Hepatocyte (in vitro differentiated cells): ENCODE data around the gene MAPK6. TPM values are rescaled to one million over a fixed set of nuclear protein-coding genes. Genes with fewer than 3 reads are reported as not detected.
A peak's percentile ranks its signal among the peaks of the same experiment; 100 is the strongest.

Source experiments
- DNase-seq: peaks from one replicate; pipeline ENCODE4 v3.0.0-alpha.2; 2016; ENCODE audit warnings: low spot score
- H2AFZ ChIP-seq: fragments of 200-600 bp; sonication (generic); 2 replicates; pipeline ENCODE4 v1.6.0; 2016; ENCODE audit warnings: antibody characterized with exemption, mild to moderate bottlenecking
- H3K27ac ChIP-seq: fragments of 200-600 bp; sonication (generic); 2 replicates; pipeline ENCODE4 v1.5.1; 2016; ENCODE audit warnings: mild to moderate bottlenecking
- H3K27me3 ChIP-seq: fragments of 200-600 bp; sonication (generic); 2 replicates; pipeline ENCODE4 v1.6.1; 2016
- H3K36me3 ChIP-seq: fragments of 200-600 bp; sonication (generic); replicated peaks from 2 replicates; pipeline ENCODE4 v1.5.1; 2016; ENCODE audit warnings: low read depth; ENCODE audit not compliant: insufficient read depth
- H3K4me1 ChIP-seq: fragments of 200-600 bp; sonication (generic); 2 replicates; pipeline ENCODE4 v1.5.1; 2016; ENCODE audit warnings: mild to moderate bottlenecking, moderate library complexity; ENCODE audit not compliant: insufficient read depth
- H3K4me2 ChIP-seq: fragments of 200-600 bp; sonication (generic); 2 replicates; pipeline ENCODE4 v1.6.0; 2016
- H3K4me3 ChIP-seq: fragments of 200-600 bp; sonication (generic); 2 replicates; pipeline ENCODE4 v1.5.1; 2016; ENCODE audit warnings: mild to moderate bottlenecking
- H3K79me2 ChIP-seq: fragments of 200-600 bp; sonication (generic); 2 replicates; pipeline ENCODE4 v1.6.0; 2017; ENCODE audit warnings: mild to moderate bottlenecking
- H3K9me2 ChIP-seq: fragments of 200-600 bp; sonication (generic); replicated peaks from 2 replicates; pipeline ENCODE4 v1.6.0; 2017; ENCODE audit warnings: mild to moderate bottlenecking; ENCODE audit not compliant: insufficient read depth
- H3K9me3 ChIP-seq: fragments of 200-600 bp; sonication (generic); 2 replicates; pipeline ENCODE4 v1.5.1; 2016; ENCODE audit warnings: low read depth, mild to moderate bottlenecking
- H4K20me1 ChIP-seq: fragments of 200-600 bp; sonication (generic); 2 replicates; pipeline ENCODE4 v1.6.0; 2016; ENCODE audit warnings: mild to moderate bottlenecking; ENCODE audit not compliant: insufficient read depth, poor library complexity, severe bottlenecking
- EZH2 ChIP-seq: fragments of 200-600 bp; sonication (generic); IDR thresholded peaks from 2 replicates; pipeline ENCODE4 v1.6.1; 2016; ENCODE audit warnings: antibody characterized with exemption, mild to moderate bottlenecking, borderline replicate concordance
- EZH2phosphoT487 ChIP-seq: fragments of 200-600 bp; sonication (generic); IDR thresholded peaks from one replicate; pipeline ENCODE4 v1.6.1; 2018; ENCODE audit warnings: antibody characterized with exemption, mild to moderate bottlenecking, low read depth, moderate library complexity; ENCODE audit not compliant: unreplicated experiment, severe bottlenecking
- WGBS: methylation state at CpG from one replicate; pipeline ENCODE4 v1.1.6; 2016; ENCODE audit warnings: low lambda C conversion rate; ENCODE audit errors: missing lambda C conversion rate; 5-methylcytosine and 5-hydroxymethylcytosine counted together
- polyA plus RNA-seq: library from polyadenylated mRNA; unstranded; fragments of >200 nt; fragmentation: Nextera tagmentation; extraction: Ambion mirVana; gene quantifications from 2 replicates; pipeline ENCODE4 v1.2.1, GENCODE V29; 2016
- total RNA-seq: library from RNA; depleted of rRNA; stranded (reverse); fragments of >200 nt; gene quantifications from 2 replicates; pipeline ENCODE4 v1.2.3, GENCODE V29; 2014
- TF ChIP-seq, protein P1 (sequence below): fragments of 200-600 bp; sonication (generic); IDR thresholded peaks from 2 replicates; pipeline ENCODE4 v1.5.1; 2016; ENCODE audit warnings: antibody characterized with exemption, mild to moderate bottlenecking; ENCODE audit not compliant: poor library complexity

MAPK6 gene
- total and polyA plus RNA-seq, 2 experiments from 2014 or later, result 37.8 to 123 TPM

DNA sequence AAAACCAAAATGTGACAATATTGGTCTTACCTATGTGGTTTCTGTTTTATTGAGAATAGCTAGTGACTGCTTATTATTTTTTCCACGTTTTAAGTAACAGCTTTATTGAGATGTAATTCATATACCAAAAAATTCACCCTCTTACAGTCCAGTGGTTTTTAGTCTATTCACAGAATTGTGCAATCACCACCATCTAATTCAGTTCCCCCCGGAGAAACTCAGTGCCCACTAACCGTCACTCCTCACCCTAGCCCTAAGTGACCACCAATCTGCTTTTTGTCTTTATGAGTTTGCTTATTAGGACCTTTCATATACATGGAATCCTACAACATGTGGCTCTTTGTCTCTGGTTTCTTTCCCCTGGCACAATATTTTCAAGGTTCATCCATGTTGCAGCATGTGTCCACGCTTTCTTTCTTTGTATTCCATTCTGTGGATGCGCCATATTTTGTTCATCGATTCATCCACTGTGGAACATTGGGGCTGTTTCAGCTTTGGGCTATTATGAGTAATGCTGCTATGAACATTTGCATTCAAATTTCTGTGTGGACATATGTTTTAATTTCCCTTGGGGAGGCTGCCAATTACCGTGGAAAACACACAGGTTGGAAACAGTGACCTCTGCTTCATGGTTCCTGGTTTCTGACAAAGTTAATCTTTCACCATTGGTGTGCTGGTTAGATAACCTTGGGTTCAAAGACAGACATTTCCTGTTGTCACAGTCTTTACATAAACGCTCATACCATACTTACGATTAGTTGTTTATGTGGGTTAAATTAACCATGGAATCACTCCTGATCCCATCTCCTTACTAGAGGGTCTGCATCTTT is 96.8 kb downstream of the MAPK6 start:
- peaks cover 4% of the 10 kb centered on the region for H3K27me3 ChIP-seq
- no peaks in the 10 kb centered on the region for H4K20me1 ChIP-seq
- no peaks in the 10 kb centered on the region for H3K9me2 ChIP-seq
- DNase-seq, result no peak
- H3K27ac ChIP-seq, result peak overlapping the region; percentile 66
- no peaks in the 10 kb centered on the region for H3K36me3 ChIP-seq
- peaks cover 11% of the 10 kb centered on the region for H3K4me1 ChIP-seq
- WGBS, result 70% methylated on average over 9 of the region's 9 CpGs
- H3K4me3 ChIP-seq, result no peak overlapping the region
- H3K9me3 ChIP-seq, result no peaks in the 10 kb centered on the region
- TF ChIP-seq EZH2phosphoT487 (no peak), EZH2 (no peak)
- TF ChIP-seq, protein P1, sequence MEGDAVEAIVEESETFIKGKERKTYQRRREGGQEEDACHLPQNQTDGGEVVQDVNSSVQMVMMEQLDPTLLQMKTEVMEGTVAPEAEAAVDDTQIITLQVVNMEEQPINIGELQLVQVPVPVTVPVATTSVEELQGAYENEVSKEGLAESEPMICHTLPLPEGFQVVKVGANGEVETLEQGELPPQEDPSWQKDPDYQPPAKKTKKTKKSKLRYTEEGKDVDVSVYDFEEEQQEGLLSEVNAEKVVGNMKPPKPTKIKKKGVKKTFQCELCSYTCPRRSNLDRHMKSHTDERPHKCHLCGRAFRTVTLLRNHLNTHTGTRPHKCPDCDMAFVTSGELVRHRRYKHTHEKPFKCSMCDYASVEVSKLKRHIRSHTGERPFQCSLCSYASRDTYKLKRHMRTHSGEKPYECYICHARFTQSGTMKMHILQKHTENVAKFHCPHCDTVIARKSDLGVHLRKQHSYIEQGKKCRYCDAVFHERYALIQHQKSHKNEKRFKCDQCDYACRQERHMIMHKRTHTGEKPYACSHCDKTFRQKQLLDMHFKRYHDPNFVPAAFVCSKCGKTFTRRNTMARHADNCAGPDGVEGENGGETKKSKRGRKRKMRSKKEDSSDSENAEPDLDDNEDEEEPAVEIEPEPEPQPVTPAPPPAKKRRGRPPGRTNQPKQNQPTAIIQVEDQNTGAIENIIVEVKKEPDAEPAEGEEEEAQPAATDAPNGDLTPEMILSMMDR, result no peak
- no peaks in the 10 kb centered on the region for H3K79me2 ChIP-seq
- no peak overlapping the region for H2AFZ ChIP-seq
- peak overlapping the region; percentile 61 for H3K4me2 ChIP-seq

Other genes with a start within 250 kb of the MAPK6 start
- gene TMOD3, start 189.6 kb upstream of the MAPK6 start, total RNA-seq, result 32.5 and 38.3 TPM in 2 replicates
- 26.3 and 27.2 TPM in 2 replicates for gene TMOD3, start 189.6 kb upstream of the MAPK6 start, polyA plus RNA-seq
- gene LEO1, start 47.4 kb upstream of the MAPK6 start, total RNA-seq, result 25.2 and 26.2 TPM in 2 replicates
- 23.9 and 25.1 TPM in 2 replicates for gene LEO1, start 47.4 kb upstream of the MAPK6 start, polyA plus RNA-seq
- gene BCL2L10, start 93.6 kb downstream of the MAPK6 start, total RNA-seq, result 0.24 and 0.60 TPM in 2 replicates
- gene BCL2L10, start 93.6 kb downstream of the MAPK6 start, polyA plus RNA-seq, result 0.24 and 0.80 TPM in 2 replicates
- 18.9 and 21.6 TPM in 2 replicates for gene GNB5, start 172.2 kb downstream of the MAPK6 start, total RNA-seq
- 20.1 and 21.3 TPM in 2 replicates for gene GNB5, start 172.2 kb downstream of the MAPK6 start, polyA plus RNA-seq